Retinal pigment epithelial cell (primary cell): ENCODE measurements around the gene OSBPL5.

Experiments
- DNase-seq: peaks from one replicate; pipeline ENCODE4 v3.0.0-alpha.2; 2010; ENCODE audit warnings: low read depth
- H3K4me3 ChIP-seq: 2 replicates; pipeline ENCODE4 v1.5.1; 2011; ENCODE audit warnings: mild to moderate bottlenecking, low read length, control low read depth, moderate library complexity
- CTCF ChIP-seq: conservative IDR thresholded peaks from 2 replicates; pipeline ENCODE4 v1.5.1; 2011; ENCODE audit warnings: low read depth, low read length, control low read depth, inconsistent platforms

Gene OSBPL5

DNA sequence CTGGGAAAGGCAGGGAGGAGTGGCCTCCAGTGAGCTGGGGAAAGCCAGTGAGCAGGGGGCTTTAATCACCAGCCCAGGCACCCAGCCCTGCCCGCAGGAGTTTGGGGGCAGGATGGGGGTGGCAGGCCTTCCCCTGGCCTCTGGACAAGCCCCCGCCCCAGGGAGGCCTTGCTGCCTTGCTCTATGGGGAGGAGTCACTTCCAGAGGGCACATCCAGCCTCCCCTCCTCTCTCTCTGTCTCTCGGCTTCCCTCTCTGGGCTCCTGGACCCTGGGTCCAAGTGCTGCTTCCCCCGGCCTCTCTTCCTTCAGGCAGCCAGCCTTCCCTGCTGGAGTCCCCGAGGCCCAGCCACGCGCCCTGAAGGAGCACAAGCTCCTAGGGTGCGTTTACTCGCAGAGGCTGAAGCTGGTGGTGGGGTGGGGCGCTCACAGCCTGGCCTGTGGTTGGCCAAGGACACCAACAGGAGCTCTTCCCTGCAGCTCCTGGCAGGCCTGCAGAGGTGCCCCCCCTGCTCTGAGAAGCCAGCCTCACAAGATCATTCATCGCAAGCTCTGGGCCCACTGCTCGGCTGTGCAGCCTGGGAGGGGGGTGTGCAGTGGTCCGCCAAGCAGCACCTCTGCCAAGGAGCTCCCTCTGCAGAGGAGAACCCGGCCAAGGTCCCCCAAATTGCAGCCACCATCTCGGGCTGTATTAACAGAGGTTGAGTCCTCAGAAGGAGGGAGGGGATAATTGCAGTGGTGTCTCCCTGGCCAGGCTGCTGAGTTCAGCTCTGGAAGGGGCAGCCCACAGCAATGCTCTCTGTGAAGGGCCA, 25.4 kb downstream of the OSBPL5 start:
- no peak for DNase-seq
- H3K4me3 ChIP-seq: no peak overlapping the region
- no peak for TF ChIP-seq CTCF

DNA sequence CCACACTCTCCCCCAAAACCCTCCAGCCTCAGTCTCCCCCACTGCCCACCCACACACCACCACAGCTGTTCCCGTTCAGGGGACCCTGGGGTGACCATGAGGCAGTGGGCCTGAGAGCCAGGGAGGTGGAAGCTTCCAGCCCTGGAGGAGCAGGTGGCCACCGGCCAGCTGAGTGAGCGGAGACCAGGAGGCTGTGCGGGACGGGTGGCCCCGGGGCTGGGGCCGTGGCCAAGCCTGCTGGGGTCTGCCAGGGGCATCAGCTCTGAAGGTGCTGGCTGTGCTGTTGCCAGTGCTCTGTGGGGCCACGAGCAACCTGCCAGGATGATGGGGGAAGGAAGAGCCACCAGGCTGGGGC, 26.0 kb downstream of the OSBPL5 start:
- H3K4me3 ChIP-seq: no peak overlapping the region
- TF ChIP-seq CTCF: no peak
- no peak for DNase-seq

DNA sequence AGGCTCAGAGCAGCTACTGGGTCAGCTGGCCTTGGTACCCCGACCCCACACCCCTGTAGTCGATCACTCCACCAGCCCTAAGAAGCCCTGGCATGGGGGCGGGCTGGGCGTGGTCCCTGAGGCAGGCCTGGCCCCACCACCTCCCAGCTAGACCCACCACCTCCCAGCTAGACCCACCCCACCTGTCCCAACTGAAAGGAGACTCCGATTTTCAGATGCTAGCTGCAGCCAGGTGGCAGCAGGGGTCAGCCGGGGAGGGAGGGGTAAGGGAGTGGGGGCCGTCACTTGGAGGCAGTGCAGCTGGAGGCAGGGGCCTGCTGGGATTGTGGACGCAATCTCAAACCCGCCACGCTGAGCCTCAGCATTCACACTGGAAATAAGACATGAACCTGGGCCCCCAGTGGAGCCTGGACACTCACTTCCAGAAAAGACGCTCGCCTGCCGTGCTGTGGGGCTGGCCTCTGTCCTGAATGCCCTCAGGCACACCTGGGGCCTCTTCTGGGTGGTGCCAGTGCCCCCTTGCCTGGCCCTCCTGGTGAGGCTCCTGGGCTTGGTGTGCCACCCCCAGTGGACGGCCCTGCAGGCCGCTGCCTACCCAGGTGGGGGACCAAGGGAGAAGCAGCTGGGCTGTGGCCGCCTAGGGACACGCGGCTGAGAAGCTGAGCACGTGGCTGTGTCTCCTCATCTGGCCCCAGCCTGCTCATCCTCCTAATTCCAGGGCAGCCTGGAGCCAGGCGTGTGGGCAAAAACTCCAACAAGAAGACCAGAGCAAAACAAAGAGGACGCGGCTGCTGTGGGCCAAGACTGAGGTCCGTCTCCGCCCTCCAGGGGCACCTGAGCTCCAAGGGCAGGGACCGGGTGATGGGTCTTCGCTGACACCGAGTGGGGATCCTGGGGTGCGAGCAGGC, 26.7 kb downstream of the OSBPL5 start:
- no peak for TF ChIP-seq CTCF
- H3K4me3 ChIP-seq: no peak overlapping the region
- DNase-seq: no peak

DNA sequence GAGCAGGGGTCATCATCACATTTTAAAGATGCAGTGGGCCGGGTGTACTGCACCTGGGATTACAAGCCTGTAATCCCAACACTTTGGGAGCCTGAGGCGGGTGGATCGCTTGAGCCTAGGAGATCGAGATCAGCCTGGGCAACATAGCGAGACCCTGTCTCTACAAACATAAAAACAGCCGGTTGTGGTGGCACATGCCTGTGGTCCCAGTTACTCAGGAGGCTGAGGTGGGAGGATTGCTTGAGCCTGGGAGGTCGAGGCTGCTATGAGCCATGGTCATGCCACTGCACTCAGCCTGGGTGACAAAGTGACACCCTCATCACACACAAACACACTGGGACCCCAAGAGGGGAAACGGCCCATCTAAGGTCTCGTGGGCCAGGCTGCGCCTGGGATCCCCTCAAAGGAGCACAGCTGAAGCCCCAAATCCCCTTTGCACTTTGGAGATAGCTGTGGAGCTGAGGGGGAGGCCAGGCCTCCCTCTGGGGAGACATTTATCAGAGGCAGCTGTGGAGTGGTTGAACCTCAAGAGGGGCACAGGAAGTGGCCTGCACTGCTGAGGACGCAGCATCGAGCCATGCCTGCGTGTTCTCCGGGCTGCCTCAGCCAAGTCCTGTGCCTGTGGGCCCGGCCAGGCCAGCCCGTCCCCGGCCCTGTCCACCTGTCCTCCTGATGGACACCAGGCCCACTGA, 27.5 kb downstream of the OSBPL5 start:
- DNase-seq: no peak
- TF ChIP-seq CTCF: no peak
- no peak overlapping the region for H3K4me3 ChIP-seq

DNA sequence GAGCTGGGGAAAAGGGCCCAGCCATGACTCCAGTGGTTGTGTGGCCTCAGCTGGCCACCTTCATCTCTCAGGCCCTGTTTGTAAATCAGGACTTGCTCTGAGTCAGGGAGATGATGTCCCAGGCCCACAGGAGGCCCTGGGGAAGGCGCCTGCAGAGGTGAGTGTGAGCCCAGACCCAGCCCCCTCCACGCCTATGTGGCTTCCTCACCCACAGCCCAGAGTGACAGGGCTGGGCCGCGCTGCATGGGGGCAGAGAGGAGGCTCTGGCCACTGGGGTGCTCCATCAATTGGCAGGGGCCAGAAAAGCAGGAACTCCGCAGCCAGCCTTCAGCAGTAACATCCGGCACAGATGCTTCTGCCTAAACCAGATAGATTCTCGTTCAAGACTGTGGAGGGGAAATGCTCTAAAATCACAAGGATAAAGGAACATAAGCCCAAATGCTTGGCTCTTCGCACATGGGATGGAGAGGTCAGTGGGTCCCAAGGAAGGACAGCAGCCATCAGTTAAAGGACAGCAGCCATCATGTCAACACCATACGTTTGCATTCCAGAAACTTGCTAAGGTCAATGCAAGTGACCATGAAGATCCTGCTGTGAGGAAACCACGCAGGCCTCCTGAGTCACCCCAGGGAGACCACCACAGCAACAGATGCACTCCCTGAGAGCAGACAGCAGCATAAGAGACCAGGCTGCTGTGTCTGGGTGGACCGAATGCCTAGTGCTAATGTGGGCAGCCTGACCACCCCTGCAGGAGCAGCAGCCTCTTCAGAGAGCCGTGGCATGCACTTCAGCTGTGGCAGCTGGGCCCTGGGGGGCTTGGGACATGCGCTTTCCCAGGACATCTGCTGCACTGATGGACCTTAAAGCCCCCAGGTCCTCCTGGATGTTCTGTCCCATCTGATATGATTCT, 28.3 kb downstream of the OSBPL5 start:
- no peak for DNase-seq
- TF ChIP-seq CTCF: no peak

More for the DNA sequence above, 28.3 kb downstream of the OSBPL5 start:
- no peak overlapping the region for H3K4me3 ChIP-seq
